ENCODE results near the gene KLF1. TPM values are rescaled to one million over a fixed set of nuclear protein-coding genes. Genes with fewer than 3 reads are reported as not detected.

KLF1 gene
- total RNA-seq, 6 donors from 2014 or later, result 0.17 to 0.89 (median 0.42) TPM; not detected in 2

GRCh38 chr19:12834566-12834943, 52.4 kb downstream of the KLF1 start, which contains the start of gene RTBDN:
Gene RTBDN, minus strand, starts transcription at chr19:12834579. Its CDS starts 4,600 bp downstream, at chr19:12829979.
- WGBS, 2 donors, result 5 to 7% methylated on average over 15 to 20 of the region's 20 CpGs
- Histone ChIP-seq H3K4me1 (peaks cover 22 to 48% (median 27%) of the 10 kb centered on the region in 4 donors), H3K27ac (no peak within 1 kb of the TSS), H3K4me3 (peak within 1 kb of the TSS; percentile 42 to 53 (median 44)), H3K9me3 (no peaks in the 10 kb centered on the region), H3K27me3 (peaks cover 4 to 77% (median 47%) of the 10 kb centered on the region in 4 donors), H3K36me3 (no peaks in the 10 kb centered on the region)
- DNase-seq, result no peak
- no peak for ATAC-seq (ENCODE audit: low FRiP score in 2 of 2)
- TF ChIP-seq POLR2A (IDR thresholded peaks at IDR 0.05) (no peak), CTCF (IDR thresholded peaks at IDR 0.05) (no peak), EP300 (IDR thresholded peaks at IDR 0.05) (no peak), POLR2AphosphoS5 (IDR thresholded peaks at IDR 0.05) (no peak)

Small RNA genes within 50 kb of the gene (small RNA-seq; reads per million reads assigned to genes)
- gene MIR5695 (0 to 0.33 (median 0.03) reads per million in 4 donors), gene MIR6794 (0 reads per million in 4 donors)

Other genes with a start within 250 kb of the KLF1 start
- gene MAN2B1, start 220.5 kb downstream of the KLF1 start, total RNA-seq, result 100 to 1,000 TPM in 5 of 6 donors, 10 to 100 TPM in 1; 56.8 to 299 (median 121) TPM
- 10 to 100 TPM in 2 of 6 donors, 1 to 10 TPM in 4; 6.1 to 12.9 (median 8.4) TPM for gene WDR83, start 220.4 kb downstream of the KLF1 start, total RNA-seq
- 100 to 1,000 TPM in 2 of 6 donors, 10 to 100 TPM in 4; 71.6 to 190 (median 94.3) TPM for gene DHPS, start 205.3 kb downstream of the KLF1 start, total RNA-seq
- gene GNG14, start 199.2 kb downstream of the KLF1 start, total RNA-seq, result not detected
- gene FBXW9, start 190.6 kb downstream of the KLF1 start, total RNA-seq, result 10 to 100 TPM in 2 of 6 donors, 1 to 10 TPM in 4; 6.5 to 13.7 (median 8.7) TPM
- 100 to 1,000 TPM in 1 of 6 donors, 10 to 100 TPM in 5; 43.5 to 124 (median 46.1) TPM for gene TNPO2, start 163.3 kb downstream of the KLF1 start, total RNA-seq
- 100 to 1,000 TPM; 156 to 324 (median 261) TPM for gene TRIR, start 152.5 kb downstream of the KLF1 start, total RNA-seq
- gene GET3, start 149.7 kb downstream of the KLF1 start, total RNA-seq, result 10 to 100 TPM; 14.7 to 71.7 (median 49.8) TPM
- gene BEST2, start 135.4 kb downstream of the KLF1 start, total RNA-seq, result under 1 TPM in 1 of 6 donors, not detected in 5; 0.11 TPM
- 100 to 1,000 TPM in 2 of 6 donors, 10 to 100 TPM in 4; 48.9 to 367 (median 79.6) TPM for gene HOOK2, start 111.6 kb downstream of the KLF1 start, total RNA-seq
- 100 to 1,000 TPM; 127 to 422 (median 354) TPM for gene JUNB, start 95.7 kb downstream of the KLF1 start, total RNA-seq
- gene PRDX2, start 85.4 kb downstream of the KLF1 start, total RNA-seq, result 100 to 1,000 TPM in 4 of 6 donors, 10 to 100 TPM in 2; 57.6 to 173 (median 123) TPM
- 1 to 10 TPM in 2 of 6 donors, not detected in 4; 4.6 to 6.0 TPM for gene THSD8, start 85.1 kb downstream of the KLF1 start, total RNA-seq
- 1 to 10 TPM; 4.2 to 7.6 (median 5.6) TPM for gene RNASEH2A, start 80.6 kb downstream of the KLF1 start, total RNA-seq
- not detected for gene RTBDN, start 52.6 kb downstream of the KLF1 start, total RNA-seq
- under 1 TPM in 3 of 6 donors, not detected in 3; 0.17 to 0.89 (median 0.61) TPM for gene MAST1, start 48.7 kb downstream of the KLF1 start, total RNA-seq
- gene DNASE2, start 5.8 kb downstream of the KLF1 start, total RNA-seq, result 10 to 100 TPM; 34.6 to 87.2 (median 60.1) TPM
- gene GCDH, start 4.0 kb upstream of the KLF1 start, total RNA-seq, result 10 to 100 TPM; 19.3 to 47.1 (median 33.3) TPM
- gene SYCE2, start 32.1 kb upstream of the KLF1 start, total RNA-seq, result not detected
- gene FARSA, start 46.5 kb upstream of the KLF1 start, total RNA-seq, result 100 to 1,000 TPM in 1 of 6 donors, 10 to 100 TPM in 5; 35.3 to 104 (median 53.4) TPM
- gene CALR, start 51.4 kb upstream of the KLF1 start, total RNA-seq, result 1,000 to 10,000 TPM in 1 of 6 donors, 100 to 1,000 TPM in 5; 171 to 1,351 (median 423) TPM
- gene RAD23A, start 58.7 kb upstream of the KLF1 start, total RNA-seq, result 100 to 1,000 TPM in 3 of 6 donors, 10 to 100 TPM in 3; 69.1 to 115 (median 98.8) TPM
- gene GADD45GIP1, start 70.0 kb upstream of the KLF1 start, total RNA-seq, result 10 to 100 TPM; 15.3 to 43.8 (median 26.6) TPM
- not detected for gene DAND5, start 82.4 kb upstream of the KLF1 start, total RNA-seq
- 100 to 1,000 TPM in 3 of 6 donors, 10 to 100 TPM in 3; 64.0 to 188 (median 107) TPM for gene NFIX, start 108.3 kb upstream of the KLF1 start, total RNA-seq
- gene LYL1, start 215.7 kb upstream of the KLF1 start, total RNA-seq, result 10 to 100 TPM; 22.6 to 55.5 (median 31.4) TPM
- gene TRMT1, start 229.5 kb upstream of the KLF1 start, total RNA-seq, result 10 to 100 TPM; 27.2 to 92.2 (median 33.1) TPM
- 10 to 100 TPM; 22.0 to 96.1 (median 55.7) TPM for gene NACC1, start 231.1 kb upstream of the KLF1 start, total RNA-seq

Measured in upper lobe of left lung (tissue), 6 donors.